SK-N-SH (cell line): Measurements from ENCODE around the gene DIO3. TPM values are rescaled to one million over a fixed set of nuclear protein-coding genes. Genes with fewer than 3 reads are reported as not detected.

Experiments used
- CTCF ChIA-PET: fragments of 300-600, 350-600 bp; formaldehyde crosslinking; extraction: SDS; loops from one replicate; lab custom pipeline; 2021; lab: Yijun Ruan, JAX
- POLR2A ChIA-PET: fragments of 350-600 bp; sonication (Branson Sonifier 250); formaldehyde crosslinking; extraction: SDS; loops from one replicate; lab custom pipeline; 2020; ENCODE audit warnings: antibody characterized with exemption, inconsistent platforms; lab: Yijun Ruan, JAX
- DNase-seq: peaks from one replicate; pipeline ENCODE4 v3.0.0; 2012
- H2AFZ ChIP-seq: fragments of 200-600 bp; sonication (generic); 2 replicates; pipeline ENCODE4 v1.8.1; 2016; ENCODE audit warnings: antibody characterized with exemption, mild to moderate bottlenecking, low read depth
- H3F3A ChIP-seq: fragments of 200-600 bp; sonication (generic); replicated peaks from 2 replicates; pipeline ENCODE3; 2016; ENCODE audit warnings: antibody characterized with exemption, mild to moderate bottlenecking; ENCODE audit not compliant: insufficient read depth
- H3K27ac ChIP-seq, 2 experiments: fragments of 200-500 bp in 1 of 2; fragments of 200-600 bp in 1 of 2; sonication (Bioruptor generic) in 1 of 2; sonication (generic), shearing (Covaris generic) in 1 of 2; 2 replicates each; pipeline versions ENCODE4 v1.5.1 to v1.6.1; 2014 to 2016; ENCODE audit warnings: low read depth in 2 of 2, inconsistent platforms in 1 of 2, low read length in 1 of 2, mild to moderate bottlenecking in 1 of 2, mixed read lengths in 1 of 2
- H3K27me3 ChIP-seq: fragments of 200-600 bp; sonication (generic), shearing (Covaris generic); 2 replicates; pipeline ENCODE4 v1.6.1; 2016; ENCODE audit warnings: mixed run types; ENCODE audit not compliant: insufficient read depth
- H3K36me3 ChIP-seq, 2 experiments: fragments of 200-500 bp in 1 of 2; fragments of 200-600 bp in 1 of 2; sonication (Bioruptor generic) in 1 of 2; sonication (generic) in 1 of 2; replicated peaks in 1 of 2; 2 replicates each; pipeline versions ENCODE3 to v1.5.1; 2014 to 2016; ENCODE audit warnings: low read length in 1 of 2, mild to moderate bottlenecking in 1 of 2; ENCODE audit not compliant: insufficient read depth in 2 of 2, control insufficient read depth in 1 of 2
- H3K4me1 ChIP-seq, 2 experiments: fragments of 200-500 bp in 1 of 2; fragments of 200-600 bp in 1 of 2; sonication (Bioruptor generic) in 1 of 2; sonication (generic), shearing (Covaris generic) in 1 of 2; 2 replicates each; pipeline versions ENCODE4 v1.5.1 to v1.6.1; 2014 to 2016; ENCODE audit warnings: low read depth in 1 of 2, low read length in 1 of 2, mixed run types in 1 of 2; ENCODE audit not compliant: insufficient read depth in 2 of 2, control insufficient read depth in 1 of 2
- H3K4me2 ChIP-seq: fragments of 200-600 bp; sonication (generic), shearing (Covaris generic); 2 replicates; pipeline ENCODE4 v1.6.1; 2017; ENCODE audit warnings: mixed run types
- H3K4me3 ChIP-seq, 2 experiments: fragments of 200-500 bp in 1 of 2; fragments of 200-600 bp in 1 of 2; sonication (Bioruptor generic) in 1 of 2; sonication (generic), shearing (Covaris generic) in 1 of 2; 2 replicates each; pipeline versions ENCODE4 v1.5.1 to v1.8.1; 2014 to 2016; ENCODE audit warnings: low read depth in 2 of 2, inconsistent platforms in 1 of 2, low read length in 1 of 2, mild to moderate bottlenecking in 1 of 2, mixed read lengths in 1 of 2, moderate library complexity in 1 of 2
- H3K79me2 ChIP-seq: fragments of 200-600 bp; sonication (generic); 2 replicates; pipeline ENCODE4 v1.8.1; 2017; ENCODE audit warnings: mild to moderate bottlenecking; ENCODE audit not compliant: insufficient read depth
- H3K9ac ChIP-seq: fragments of 200-600 bp; sonication (generic); 2 replicates; pipeline ENCODE4 v1.6.1; 2017; ENCODE audit warnings: mixed run types
- H3K9me2 ChIP-seq: fragments of 200-600 bp; sonication (generic); 2 replicates; pipeline ENCODE4 v1.6.1; 2017; ENCODE audit warnings: mixed run types
- H3K9me3 ChIP-seq: fragments of 200-600 bp; sonication (generic); 2 replicates; pipeline ENCODE4 v1.6.1; 2017; ENCODE audit warnings: mixed run types, mild to moderate bottlenecking, moderate library complexity
- H4K20me1 ChIP-seq: fragments of 200-600 bp; sonication (generic); 2 replicates; pipeline ENCODE4 v1.6.1; 2017; ENCODE audit warnings: mild to moderate bottlenecking, mixed run types; ENCODE audit not compliant: insufficient read depth
- CHD2 ChIP-seq: fragments of 150-350 bp; IDR thresholded peaks from 2 replicates; pipeline ENCODE4 v1.6.1; 2018; ENCODE audit warnings: low read length; ENCODE audit not compliant: partially characterized antibody
- ELF1 ChIP-seq: IDR thresholded peaks from 2 replicates; pipeline ENCODE4 v1.4.0; 2012
- EP300 ChIP-seq, 2 experiments: IDR thresholded peaks; 2 replicates each; pipeline versions ENCODE4 v1.4.0 to v1.6.1; 2012; ENCODE audit warnings: borderline replicate concordance in 1 of 2, low read depth in 1 of 2, low read length in 1 of 2
- FOXJ3 ChIP-seq: sonication (generic); formaldehyde crosslinking; IDR thresholded peaks from 2 replicates; pipeline ENCODE4 v1.5.1; 2020; ENCODE audit warnings: mild to moderate bottlenecking, missing genetic modification reagents
- GABPA ChIP-seq: IDR thresholded peaks from 2 replicates; pipeline ENCODE4 v1.4.0; 2012; ENCODE audit warnings: low read depth, mild to moderate bottlenecking
- GATA2 ChIP-seq: sonication (generic); formaldehyde crosslinking; IDR thresholded peaks from 2 replicates; pipeline ENCODE4 v1.5.0; 2020; ENCODE audit warnings: mild to moderate bottlenecking, missing genetic modification reagents
- JUND ChIP-seq: IDR thresholded peaks from 2 replicates; pipeline ENCODE4 v1.4.0; 2012
- MEF2A ChIP-seq: IDR thresholded peaks from 2 replicates; pipeline ENCODE4 v1.4.0; 2012; ENCODE audit warnings: low read depth, borderline replicate concordance
- MXI1 ChIP-seq: IDR thresholded peaks from 2 replicates; pipeline ENCODE4 v1.6.1; 2012; ENCODE audit warnings: mild to moderate bottlenecking, low read depth, low read length, improper control_type of control experiment
- NRF1 ChIP-seq: IDR thresholded peaks from 2 replicates; pipeline ENCODE4 v1.6.1; 2012; ENCODE audit warnings: low read depth, mild to moderate bottlenecking, low read length
- RAD21 ChIP-seq: IDR thresholded peaks from 2 replicates; pipeline ENCODE4 v1.6.1; 2012; ENCODE audit warnings: mild to moderate bottlenecking, low read length
- RXRA ChIP-seq: IDR thresholded peaks from 2 replicates; pipeline ENCODE4 v1.4.0; 2012; ENCODE audit warnings: low read depth, mild to moderate bottlenecking, borderline replicate concordance
- SIN3A ChIP-seq: IDR thresholded peaks from 2 replicates; pipeline ENCODE4 v1.6.1; 2012; ENCODE audit warnings: low read depth, mild to moderate bottlenecking, low read length, moderate library complexity, borderline replicate concordance
- TAF1 ChIP-seq: IDR thresholded peaks from 2 replicates; pipeline ENCODE4 v1.6.1; 2012; ENCODE audit warnings: low read depth, mild to moderate bottlenecking, low read length, moderate library complexity, borderline replicate concordance
- TCF12 ChIP-seq: IDR thresholded peaks from 2 replicates; pipeline ENCODE4 v1.4.0; 2012
- TEAD4 ChIP-seq: IDR thresholded peaks from 2 replicates; pipeline ENCODE4 v1.4.0; 2012; ENCODE audit warnings: mild to moderate bottlenecking, borderline replicate concordance; ENCODE audit not compliant: insufficient read depth
- WGBS: methylation state at CpG from one replicate; pipeline ENCODE4 v1.1.6; 2017; ENCODE audit warnings: low lambda C conversion rate; 5-methylcytosine and 5-hydroxymethylcytosine counted together
- polyA plus RNA-seq, 3 experiments: library from polyadenylated mRNA; depleted of rRNA; stranded (reverse); fragments of >200 nt; gene quantifications; 2 replicates each; pipeline ENCODE4 v1.2.3, GENCODE V29; 2012
- TF ChIP-seq, protein P1 (sequence below): fragments of 150-350 bp; IDR thresholded peaks from 2 replicates; pipeline ENCODE4 v1.6.1; 2017; ENCODE audit warnings: antibody characterized with exemption, low read length, low read depth, borderline replicate concordance
- TF ChIP-seq, protein P2 (sequence below): fragments of 200-600 bp; sonication (generic); IDR thresholded peaks from 2 replicates; pipeline ENCODE4 v1.6.1; 2017; ENCODE audit warnings: antibody characterized with exemption, mild to moderate bottlenecking, moderate library complexity
- TF ChIP-seq, protein P3 (sequence below): IDR thresholded peaks from 2 replicates; pipeline ENCODE4 v1.4.0; 2012; ENCODE audit warnings: low read depth, borderline replicate concordance
- TF ChIP-seq, protein P4 (sequence below): IDR thresholded peaks from 2 replicates; pipeline ENCODE4 v1.4.0; 2012; ENCODE audit warnings: low read depth
- TF ChIP-seq, protein P5 (sequence below): fragments of 150-350 bp; IDR thresholded peaks from 2 replicates; pipeline ENCODE4 v1.6.1; 2016; ENCODE audit warnings: mild to moderate bottlenecking, low read depth, low read length

Gene DIO3
- polyA plus RNA-seq, 1 of the 3 experiments (the other 2 are of a cell fraction) = not detected

DNA sequence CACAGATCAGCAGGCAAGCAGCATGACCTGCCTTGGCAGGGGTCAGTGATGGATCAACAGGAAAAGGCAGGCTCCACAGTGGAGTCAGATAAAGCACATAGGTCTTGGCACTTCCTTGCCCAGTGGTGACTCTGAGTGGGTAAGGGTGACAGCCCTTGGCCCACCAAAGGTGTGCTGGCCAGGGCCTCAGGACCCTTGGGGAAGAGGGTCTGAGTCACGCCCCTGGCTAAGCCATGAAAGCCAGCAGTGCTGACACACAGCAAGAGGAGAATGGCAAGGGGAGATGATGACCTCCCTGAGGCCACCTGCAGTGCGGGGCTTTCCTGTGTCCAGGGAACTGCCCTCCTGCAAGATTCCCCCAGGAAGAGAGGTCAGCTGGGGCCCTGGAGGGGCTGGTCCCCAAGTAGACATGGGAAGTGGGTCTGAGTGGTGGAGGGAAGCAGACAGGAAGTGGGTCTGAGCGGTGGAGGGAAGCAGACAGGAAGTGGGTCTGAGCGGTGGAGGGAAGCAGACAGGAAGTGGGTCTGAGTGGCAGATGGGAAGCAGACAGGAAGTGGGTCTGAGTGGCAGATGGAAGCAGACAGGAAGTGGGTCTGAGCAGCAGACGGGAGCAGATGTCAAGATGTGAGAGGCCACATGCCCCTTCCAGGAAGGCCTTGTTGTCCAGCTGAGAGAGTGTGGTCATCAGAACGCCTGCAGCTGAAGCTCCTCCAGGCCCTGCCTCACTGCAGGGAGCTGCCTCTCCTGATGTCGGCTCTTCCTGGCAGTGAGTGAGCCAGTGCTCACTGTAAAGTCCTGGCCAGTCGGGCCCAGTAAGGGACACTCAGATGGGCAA is 34.8 kb downstream of the DIO3 start:
- no peak overlapping the region for H2AFZ ChIP-seq
- no peak overlapping the region for H3K9ac ChIP-seq
- DNase-seq = no peak
- no peaks in the 10 kb centered on the region for H3K36me3 ChIP-seq
- H3K4me1 ChIP-seq = peaks cover 0 to 6% of the 10 kb centered on the region in 2 experiments; a peak in 1 of 4 replicates
- no peaks in the 10 kb centered on the region for H3F3A ChIP-seq
- H3K4me2 ChIP-seq = no peak overlapping the region
- TF ChIP-seq EP300 (IDR thresholded peaks at IDR 0.05; ENCODE audit: borderline replicate concordance in 1 of 2, low read depth in 1 of 2, low read length in 1 of 2) = no peak
- TF ChIP-seq, protein P1, sequence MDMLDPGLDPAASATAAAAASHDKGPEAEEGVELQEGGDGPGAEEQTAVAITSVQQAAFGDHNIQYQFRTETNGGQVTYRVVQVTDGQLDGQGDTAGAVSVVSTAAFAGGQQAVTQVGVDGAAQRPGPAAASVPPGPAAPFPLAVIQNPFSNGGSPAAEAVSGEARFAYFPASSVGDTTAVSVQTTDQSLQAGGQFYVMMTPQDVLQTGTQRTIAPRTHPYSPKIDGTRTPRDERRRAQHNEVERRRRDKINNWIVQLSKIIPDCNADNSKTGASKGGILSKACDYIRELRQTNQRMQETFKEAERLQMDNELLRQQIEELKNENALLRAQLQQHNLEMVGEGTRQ = no peak
- no peak for TF ChIP-seq CHD2
- no peak for TF ChIP-seq RAD21
- no peak for TF ChIP-seq TAF1
- no peak for TF ChIP-seq SIN3A
- no peak for TF ChIP-seq FOXJ3 (CRISPR knock-in tag)
- no peak for TF ChIP-seq MEF2A
- no peaks in the 10 kb centered on the region for H3K9me3 ChIP-seq
- no peaks in the 10 kb centered on the region for H3K9me2 ChIP-seq
- H3K27ac ChIP-seq = no peak overlapping the region; a peak in 1 of 4 replicates
- CTCF ChIA-PET = no interaction called here
- POLR2A ChIA-PET = no interaction called here
- H3K79me2 ChIP-seq = no peaks in the 10 kb centered on the region
- no peaks in the 10 kb centered on the region for H4K20me1 ChIP-seq
- no peak overlapping the region; a peak in 1 of 4 replicates for H3K4me3 ChIP-seq
- H3K27me3 ChIP-seq = no peaks in the 10 kb centered on the region
- 60% methylated on average over 8 of the region's 8 CpGs for WGBS

DNA sequence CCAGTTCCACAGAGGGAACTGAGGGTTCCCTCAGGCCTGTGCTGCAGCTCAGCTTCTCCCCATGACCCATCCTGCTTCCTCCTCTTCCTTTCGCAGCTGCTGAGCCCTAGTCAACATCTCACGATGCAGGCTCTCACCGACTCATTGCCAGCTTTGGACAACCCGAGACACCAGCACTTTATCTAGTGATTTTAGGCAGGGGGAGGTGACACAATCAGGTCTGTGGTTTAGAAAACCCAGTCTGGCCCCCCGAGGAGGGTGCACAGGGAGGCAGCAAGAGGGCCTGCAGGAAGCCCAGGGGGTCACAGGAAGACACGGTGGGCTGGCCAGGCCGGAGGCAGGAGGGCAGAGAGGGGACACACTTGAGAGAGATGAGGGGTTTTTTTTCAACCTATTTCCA is 35.4 kb downstream of the DIO3 start:
- no peak overlapping the region for H3K27ac ChIP-seq
- peaks cover 0 to 2% of the 10 kb centered on the region in 2 experiments; a peak in 1 of 4 replicates for H3K4me1 ChIP-seq
- ChIA-PET POLR2A (no interaction called here), CTCF (no interaction called here)
- no peak for DNase-seq
- no peaks in the 10 kb centered on the region for H3K36me3 ChIP-seq
- H2AFZ ChIP-seq = no peak overlapping the region
- no peak overlapping the region; a peak in 1 of 4 replicates for H3K4me3 ChIP-seq
- WGBS = 36% methylated on average over 7 of the region's 7 CpGs
- H3K9me3 ChIP-seq = no peaks in the 10 kb centered on the region
- no peak overlapping the region for H3K9ac ChIP-seq
- no peak overlapping the region for H3K4me2 ChIP-seq
- no peaks in the 10 kb centered on the region for H3K27me3 ChIP-seq
- no peaks in the 10 kb centered on the region for H3F3A ChIP-seq
- H3K79me2 ChIP-seq = no peaks in the 10 kb centered on the region
- H4K20me1 ChIP-seq = no peaks in the 10 kb centered on the region
- no peaks in the 10 kb centered on the region for H3K9me2 ChIP-seq
- TF ChIP-seq, protein P2, sequence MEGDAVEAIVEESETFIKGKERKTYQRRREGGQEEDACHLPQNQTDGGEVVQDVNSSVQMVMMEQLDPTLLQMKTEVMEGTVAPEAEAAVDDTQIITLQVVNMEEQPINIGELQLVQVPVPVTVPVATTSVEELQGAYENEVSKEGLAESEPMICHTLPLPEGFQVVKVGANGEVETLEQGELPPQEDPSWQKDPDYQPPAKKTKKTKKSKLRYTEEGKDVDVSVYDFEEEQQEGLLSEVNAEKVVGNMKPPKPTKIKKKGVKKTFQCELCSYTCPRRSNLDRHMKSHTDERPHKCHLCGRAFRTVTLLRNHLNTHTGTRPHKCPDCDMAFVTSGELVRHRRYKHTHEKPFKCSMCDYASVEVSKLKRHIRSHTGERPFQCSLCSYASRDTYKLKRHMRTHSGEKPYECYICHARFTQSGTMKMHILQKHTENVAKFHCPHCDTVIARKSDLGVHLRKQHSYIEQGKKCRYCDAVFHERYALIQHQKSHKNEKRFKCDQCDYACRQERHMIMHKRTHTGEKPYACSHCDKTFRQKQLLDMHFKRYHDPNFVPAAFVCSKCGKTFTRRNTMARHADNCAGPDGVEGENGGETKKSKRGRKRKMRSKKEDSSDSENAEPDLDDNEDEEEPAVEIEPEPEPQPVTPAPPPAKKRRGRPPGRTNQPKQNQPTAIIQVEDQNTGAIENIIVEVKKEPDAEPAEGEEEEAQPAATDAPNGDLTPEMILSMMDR = no peak
- TF ChIP-seq CHD2 = no peak
- TF ChIP-seq EP300 (IDR thresholded peaks at IDR 0.05; ENCODE audit: borderline replicate concordance in 1 of 2, low read depth in 1 of 2, low read length in 1 of 2) = no peak
- TF ChIP-seq, protein P3, sequence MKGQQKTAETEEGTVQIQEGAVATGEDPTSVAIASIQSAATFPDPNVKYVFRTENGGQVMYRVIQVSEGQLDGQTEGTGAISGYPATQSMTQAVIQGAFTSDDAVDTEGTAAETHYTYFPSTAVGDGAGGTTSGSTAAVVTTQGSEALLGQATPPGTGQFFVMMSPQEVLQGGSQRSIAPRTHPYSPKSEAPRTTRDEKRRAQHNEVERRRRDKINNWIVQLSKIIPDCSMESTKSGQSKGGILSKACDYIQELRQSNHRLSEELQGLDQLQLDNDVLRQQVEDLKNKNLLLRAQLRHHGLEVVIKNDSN = no peak
- TF ChIP-seq GABPA = no peak
- TF ChIP-seq RXRA = no peak
- TF ChIP-seq, protein P4, sequence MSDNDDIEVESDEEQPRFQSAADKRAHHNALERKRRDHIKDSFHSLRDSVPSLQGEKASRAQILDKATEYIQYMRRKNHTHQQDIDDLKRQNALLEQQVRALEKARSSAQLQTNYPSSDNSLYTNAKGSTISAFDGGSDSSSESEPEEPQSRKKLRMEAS = no peak
- no peak for TF ChIP-seq MXI1
- TF ChIP-seq TAF1 = no peak
- TF ChIP-seq JUND = no peak
- no peak for TF ChIP-seq TCF12
- TF ChIP-seq NRF1 = no peak
- TF ChIP-seq TEAD4 = no peak
- no peak for TF ChIP-seq GATA2 (CRISPR knock-in tag)
- TF ChIP-seq ELF1 = no peak
- TF ChIP-seq, protein P5, sequence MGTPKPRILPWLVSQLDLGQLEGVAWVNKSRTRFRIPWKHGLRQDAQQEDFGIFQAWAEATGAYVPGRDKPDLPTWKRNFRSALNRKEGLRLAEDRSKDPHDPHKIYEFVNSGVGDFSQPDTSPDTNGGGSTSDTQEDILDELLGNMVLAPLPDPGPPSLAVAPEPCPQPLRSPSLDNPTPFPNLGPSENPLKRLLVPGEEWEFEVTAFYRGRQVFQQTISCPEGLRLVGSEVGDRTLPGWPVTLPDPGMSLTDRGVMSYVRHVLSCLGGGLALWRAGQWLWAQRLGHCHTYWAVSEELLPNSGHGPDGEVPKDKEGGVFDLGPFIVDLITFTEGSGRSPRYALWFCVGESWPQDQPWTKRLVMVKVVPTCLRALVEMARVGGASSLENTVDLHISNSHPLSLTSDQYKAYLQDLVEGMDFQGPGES = no peak
